Mucosa of stomach (tissue), 1 donor: ENCODE measurements around the gene IL17RD.

Experiments
- H3K27me3 ChIP-seq: one replicate; pipeline ENCODE4 v1.7.0; 2013; ENCODE audit warnings: mild to moderate bottlenecking, low read length; ENCODE audit not compliant: control insufficient read depth, insufficient read depth
- H3K36me3 ChIP-seq: one replicate; pipeline ENCODE4 v1.7.0; 2013; ENCODE audit warnings: low read length; ENCODE audit not compliant: control insufficient read depth, insufficient read depth
- H3K4me1 ChIP-seq: one replicate; pipeline ENCODE4 v1.7.0; 2013; ENCODE audit warnings: mild to moderate bottlenecking, low read length; ENCODE audit not compliant: control insufficient read depth, insufficient read depth
- H3K4me3 ChIP-seq: one replicate; pipeline ENCODE4 v1.7.0; 2013; ENCODE audit warnings: low read length
- H3K9ac ChIP-seq: one replicate; pipeline ENCODE4 v1.7.0; 2013; ENCODE audit warnings: mild to moderate bottlenecking, low read length, moderate library complexity
- H3K9me3 ChIP-seq: one replicate; pipeline ENCODE4 v1.7.0; 2013; ENCODE audit warnings: mild to moderate bottlenecking, low read length, moderate library complexity; ENCODE audit not compliant: control insufficient read depth
- donor health status: Pancreatic carcinoma.

Gene IL17RD

GRCh38 chr3:57169108-57169507 is 4.0 kb upstream of the IL17RD start:
- Histone ChIP-seq H3K4me1 (peaks cover 18% of the 10 kb centered on the region), H3K9ac (no peak overlapping the region), H3K36me3 (no peaks in the 10 kb centered on the region), H3K9me3 (no peaks in the 10 kb centered on the region), H3K4me3 (no peak overlapping the region), H3K27me3 (peaks cover 19% of the 10 kb centered on the region)

- H3K9ac ChIP-seq: no peak overlapping the region
- no peak overlapping the region for H3K4me3 ChIP-seq
- H3K36me3 ChIP-seq: no peaks in the 10 kb centered on the region
- H3K4me1 ChIP-seq: peaks cover 20% of the 10 kb centered on the region
- peaks cover 25% of the 10 kb centered on the region for H3K27me3 ChIP-seq
- H3K9me3 ChIP-seq: no peaks in the 10 kb centered on the region
Observed at GRCh38 chr3:57168151-57168550, 3.0 kb upstream of the IL17RD start.

GRCh38 chr3:57166660-57167059 is 1.5 kb upstream of the IL17RD start:
- H3K9me3 ChIP-seq: no peaks in the 10 kb centered on the region
- H3K27me3 ChIP-seq: peaks cover 27% of the 10 kb centered on the region
- H3K9ac ChIP-seq: no peak overlapping the region
- peaks cover 20% of the 10 kb centered on the region for H3K4me1 ChIP-seq
- H3K36me3 ChIP-seq: no peaks in the 10 kb centered on the region
- H3K4me3 ChIP-seq: no peak overlapping the region

GRCh38 chr3:57165641-57166040 is 488 bp upstream of the IL17RD start:
- no peaks in the 10 kb centered on the region for H3K9me3 ChIP-seq
- H3K27me3 ChIP-seq: peaks cover 27% of the 10 kb centered on the region
- H3K4me3 ChIP-seq: no peak overlapping the region
- H3K36me3 ChIP-seq: no peaks in the 10 kb centered on the region
- H3K9ac ChIP-seq: no peak overlapping the region
- H3K4me1 ChIP-seq: peaks cover 19% of the 10 kb centered on the region

- Histone ChIP-seq H3K27me3 (peaks cover 27% of the 10 kb centered on the region), H3K9me3 (no peaks in the 10 kb centered on the region), H3K4me3 (peak overlapping the region; percentile 41), H3K36me3 (no peaks in the 10 kb centered on the region), H3K9ac (no peak overlapping the region), H3K4me1 (peaks cover 12% of the 10 kb centered on the region)
Observed at GRCh38 chr3:57164217-57164656, 916 bp downstream of the IL17RD start.

- H3K9me3 ChIP-seq: no peaks in the 10 kb centered on the region
- no peaks in the 10 kb centered on the region for H3K36me3 ChIP-seq
- H3K4me3 ChIP-seq: no peak overlapping the region
- no peak overlapping the region for H3K9ac ChIP-seq
- peaks cover 27% of the 10 kb centered on the region for H3K27me3 ChIP-seq
- H3K4me1 ChIP-seq: peaks cover 14% of the 10 kb centered on the region
Observed at GRCh38 chr3:57163751-57164150, 1.4 kb downstream of the IL17RD start.

GRCh38 chr3:57161915-57162314 is 3.2 kb downstream of the IL17RD start:
- H3K27me3 ChIP-seq: peaks cover 20% of the 10 kb centered on the region
- H3K9me3 ChIP-seq: no peaks in the 10 kb centered on the region
- H3K9ac ChIP-seq: no peak overlapping the region
- peaks cover 14% of the 10 kb centered on the region for H3K4me1 ChIP-seq
- no peak overlapping the region for H3K4me3 ChIP-seq
- no peaks in the 10 kb centered on the region for H3K36me3 ChIP-seq

- peaks cover 18% of the 10 kb centered on the region for H3K27me3 ChIP-seq
- no peak overlapping the region for H3K4me3 ChIP-seq
- no peaks in the 10 kb centered on the region for H3K9me3 ChIP-seq
- peaks cover 14% of the 10 kb centered on the region for H3K4me1 ChIP-seq
- no peaks in the 10 kb centered on the region for H3K36me3 ChIP-seq
- no peak overlapping the region for H3K9ac ChIP-seq
Observed at GRCh38 chr3:57160765-57161538, 4.2 kb downstream of the IL17RD start.

GRCh38 chr3:57160076-57160764 is 4.9 kb downstream of the IL17RD start:
- Histone ChIP-seq H3K4me1 (peaks cover 14% of the 10 kb centered on the region), H3K9ac (no peak overlapping the region), H3K27me3 (peaks cover 18% of the 10 kb centered on the region), H3K9me3 (no peaks in the 10 kb centered on the region), H3K4me3 (no peak overlapping the region), H3K36me3 (no peaks in the 10 kb centered on the region)

GRCh38 chr3:57158813-57159738 is 6.1 kb downstream of the IL17RD start:
- Histone ChIP-seq H3K4me3 (no peak overlapping the region), H3K27me3 (peaks cover 8% of the 10 kb centered on the region), H3K36me3 (no peaks in the 10 kb centered on the region), H3K9me3 (no peaks in the 10 kb centered on the region), H3K4me1 (peaks cover 7% of the 10 kb centered on the region), H3K9ac (no peak overlapping the region)

GRCh38 chr3:57158325-57158724 is 6.8 kb downstream of the IL17RD start:
- Histone ChIP-seq H3K4me1 (peaks cover 6% of the 10 kb centered on the region), H3K4me3 (no peak overlapping the region), H3K9me3 (no peaks in the 10 kb centered on the region), H3K27me3 (peaks cover 4% of the 10 kb centered on the region), H3K36me3 (no peaks in the 10 kb centered on the region), H3K9ac (no peak overlapping the region)
